Colonic mucosa (tissue), 4 donors: Measurements from ENCODE around the gene ERCC1. TPM values are rescaled to one million over a fixed set of nuclear protein-coding genes. Genes with fewer than 3 reads are reported as not detected.

ENCODE experiments used
- DNase-seq: peaks from one replicate; pipeline ENCODE4 v3.0.0-alpha.2; 2020
- H3K27ac ChIP-seq: fragments of 200-600 bp; one replicate; pipeline ENCODE4 v1.8.0; 2021
- H3K27me3 ChIP-seq: fragments of 200-600 bp; one replicate; pipeline ENCODE4 v1.8.0; 2021
- H3K36me3 ChIP-seq: fragments of 200-600 bp; one replicate; pipeline ENCODE4 v1.8.0; 2021
- H3K4me1 ChIP-seq: fragments of 200-600 bp; one replicate; pipeline ENCODE4 v1.8.0; 2021; ENCODE audit warnings: mild to moderate bottlenecking
- H3K4me3 ChIP-seq: fragments of 200-600 bp; one replicate; pipeline ENCODE4 v1.8.0; 2021
- H3K9ac ChIP-seq, 2 donors: one replicate each; pipeline ENCODE4 v1.7.0; 2013; ENCODE audit warnings: control low read depth in 2 of 2, low read depth in 2 of 2, low read length in 2 of 2
- H3K9me3 ChIP-seq: fragments of 200-600 bp; one replicate; pipeline ENCODE4 v1.8.0; 2021
- intact Hi-C: fragments of 100-400 bp; cut with DNase I; formaldehyde crosslinking; loops from one replicate; pipeline ENCODE4 v1.14.1; 2022
- total RNA-seq, 2 donors: library from RNA; stranded (reverse); fragmentation: NEBNext Ultra II Directional in 1 of 2; extraction: Animal tissue kit (Norgen Biotek cat#: 25700) in 1 of 2; gene quantifications; one replicate each; pipeline ENCODE4 v1.2.1, GENCODE V29; 2021
- TF ChIP-seq, protein P1 (sequence below): fragments of 200-600 bp; IDR thresholded peaks from one replicate; pipeline ENCODE4 v1.8.0; 2022; ENCODE audit warnings: antibody characterized with exemption, mild to moderate bottlenecking
- donor health status: healthy.
- donor health status: DM: no; HTN: no; CAD: no.
- donor health status: DM: no; HTN: no; CAD: no.

Gene ERCC1
- total RNA-seq, 2 donors from 2014 or later = 30.0 to 37.3 TPM

DNA sequence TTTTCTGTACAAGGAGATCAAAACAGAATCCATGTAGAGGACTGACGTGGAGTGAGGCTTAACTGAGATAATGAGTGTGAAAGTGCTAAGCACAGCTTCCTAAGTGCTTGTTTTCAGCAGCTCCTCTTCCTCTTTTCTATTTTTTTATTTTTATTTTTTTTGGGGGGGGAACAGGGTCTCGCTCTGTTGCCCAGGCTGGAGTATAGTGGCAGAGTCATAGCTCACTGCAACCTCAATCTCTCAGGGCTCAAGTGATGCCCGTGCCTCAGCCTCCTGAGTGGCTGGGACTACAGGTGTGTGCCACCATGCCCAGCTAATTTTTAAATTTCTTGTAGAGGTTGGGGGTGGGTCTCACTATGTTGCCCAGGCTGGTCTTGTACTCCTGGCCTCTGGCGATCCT, 38.5 kb upstream of the ERCC1 start:
- Histone ChIP-seq H3K27ac (no peak overlapping the region), H3K4me1 (peaks cover 3% of the 10 kb centered on the region), H3K36me3 (no peaks in the 10 kb centered on the region), H3K9ac (no peak overlapping the region), H3K4me3 (no peak overlapping the region), H3K27me3 (no peaks in the 10 kb centered on the region), H3K9me3 (no peaks in the 10 kb centered on the region)
- no peak for DNase-seq
- intact Hi-C loops = no loop called here
- TF ChIP-seq, protein P1, sequence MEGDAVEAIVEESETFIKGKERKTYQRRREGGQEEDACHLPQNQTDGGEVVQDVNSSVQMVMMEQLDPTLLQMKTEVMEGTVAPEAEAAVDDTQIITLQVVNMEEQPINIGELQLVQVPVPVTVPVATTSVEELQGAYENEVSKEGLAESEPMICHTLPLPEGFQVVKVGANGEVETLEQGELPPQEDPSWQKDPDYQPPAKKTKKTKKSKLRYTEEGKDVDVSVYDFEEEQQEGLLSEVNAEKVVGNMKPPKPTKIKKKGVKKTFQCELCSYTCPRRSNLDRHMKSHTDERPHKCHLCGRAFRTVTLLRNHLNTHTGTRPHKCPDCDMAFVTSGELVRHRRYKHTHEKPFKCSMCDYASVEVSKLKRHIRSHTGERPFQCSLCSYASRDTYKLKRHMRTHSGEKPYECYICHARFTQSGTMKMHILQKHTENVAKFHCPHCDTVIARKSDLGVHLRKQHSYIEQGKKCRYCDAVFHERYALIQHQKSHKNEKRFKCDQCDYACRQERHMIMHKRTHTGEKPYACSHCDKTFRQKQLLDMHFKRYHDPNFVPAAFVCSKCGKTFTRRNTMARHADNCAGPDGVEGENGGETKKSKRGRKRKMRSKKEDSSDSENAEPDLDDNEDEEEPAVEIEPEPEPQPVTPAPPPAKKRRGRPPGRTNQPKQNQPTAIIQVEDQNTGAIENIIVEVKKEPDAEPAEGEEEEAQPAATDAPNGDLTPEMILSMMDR = no peak

DNA sequence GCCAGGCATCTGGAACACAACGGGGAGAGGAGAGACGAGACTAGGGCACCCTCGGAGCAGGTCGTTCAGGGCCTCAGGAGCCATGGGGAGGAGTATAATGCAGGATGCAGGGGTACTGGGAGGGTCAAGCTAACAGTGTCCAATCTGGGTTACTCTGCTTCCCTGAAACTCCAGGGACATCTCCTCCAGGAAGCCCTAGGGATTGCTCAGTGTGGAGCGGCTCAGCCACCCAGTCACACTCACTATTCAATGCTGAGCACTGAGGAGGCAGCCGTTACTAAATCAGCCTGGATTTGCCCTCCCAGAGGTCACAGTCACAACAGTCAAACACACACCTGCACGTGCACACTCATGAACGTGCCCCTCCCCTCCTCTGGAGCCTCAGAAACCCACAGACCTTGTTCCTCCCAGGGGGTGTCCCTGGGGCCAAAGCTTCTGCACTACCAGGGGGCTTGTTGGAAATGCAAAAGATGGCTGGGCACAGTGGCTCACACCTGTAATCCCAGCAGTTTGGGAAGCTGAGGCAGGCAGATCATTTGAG, 37.2 kb upstream of the ERCC1 start:
- Histone ChIP-seq H3K9ac (no peak overlapping the region), H3K4me3 (no peak overlapping the region), H3K4me1 (peaks cover 3% of the 10 kb centered on the region), H3K27ac (no peak overlapping the region), H3K9me3 (no peaks in the 10 kb centered on the region), H3K27me3 (no peaks in the 10 kb centered on the region), H3K36me3 (no peaks in the 10 kb centered on the region)
- intact Hi-C loops = no loop called here
- TF ChIP-seq, protein P1 = no peak
- no peak for DNase-seq

DNA sequence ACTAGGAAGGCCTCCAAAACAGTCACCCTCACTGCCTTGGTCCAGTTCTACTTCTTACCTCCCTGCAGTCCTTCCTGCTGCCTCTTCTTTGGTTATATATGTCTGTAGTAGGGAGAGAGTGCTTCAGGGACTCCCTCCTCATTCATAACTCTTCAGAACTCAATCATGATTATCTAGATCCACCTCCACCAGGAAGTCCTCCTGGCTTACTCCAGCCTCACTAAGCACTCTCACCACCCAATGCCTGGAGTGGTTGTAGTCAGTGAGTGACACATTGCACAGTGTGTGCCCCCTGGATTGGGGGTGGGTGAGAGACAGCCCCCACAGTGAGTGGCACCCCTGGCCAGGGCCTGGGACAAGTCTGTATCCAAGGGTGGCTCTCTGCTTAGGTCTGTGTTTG, 34.1 kb upstream of the ERCC1 start:
- intact Hi-C loops = no loop called here
- H3K4me3 ChIP-seq = no peak overlapping the region
- no peak overlapping the region for H3K27ac ChIP-seq
- H3K9ac ChIP-seq = no peak overlapping the region
- peak; percentile 16 for DNase-seq
- no peaks in the 10 kb centered on the region for H3K27me3 ChIP-seq
- no peaks in the 10 kb centered on the region for H3K36me3 ChIP-seq
- peaks cover 8% of the 10 kb centered on the region for H3K4me1 ChIP-seq
- H3K9me3 ChIP-seq = no peaks in the 10 kb centered on the region
- TF ChIP-seq, protein P1 = no peak

DNA sequence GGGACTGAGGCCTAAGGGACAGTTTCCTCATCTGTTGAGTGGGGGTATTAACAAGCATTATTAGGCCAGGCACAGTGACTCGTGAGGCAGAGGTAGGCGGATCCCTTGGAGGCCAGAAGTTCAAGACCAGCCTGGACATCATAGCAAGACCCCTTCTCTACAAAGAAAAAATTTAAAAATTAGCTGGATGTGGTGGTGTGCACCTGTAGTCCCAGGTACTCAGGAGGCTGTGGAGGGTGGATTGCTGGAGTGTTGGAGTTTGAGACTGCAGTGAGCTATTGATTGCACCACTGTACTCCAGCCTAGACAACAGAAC, 32.7 kb upstream of the ERCC1 start:
- intact Hi-C loops = no loop called here
- H3K9ac ChIP-seq = peak overlapping the region; percentile 68 to 88
- peak overlapping the region; percentile 55 for H3K27ac ChIP-seq
- peaks cover 8% of the 10 kb centered on the region for H3K4me1 ChIP-seq
- TF ChIP-seq, protein P1 = no peak
- no peak overlapping the region for H3K4me3 ChIP-seq
- no peaks in the 10 kb centered on the region for H3K9me3 ChIP-seq
- no peaks in the 10 kb centered on the region for H3K36me3 ChIP-seq
- no peaks in the 10 kb centered on the region for H3K27me3 ChIP-seq
- no peak for DNase-seq

DNA sequence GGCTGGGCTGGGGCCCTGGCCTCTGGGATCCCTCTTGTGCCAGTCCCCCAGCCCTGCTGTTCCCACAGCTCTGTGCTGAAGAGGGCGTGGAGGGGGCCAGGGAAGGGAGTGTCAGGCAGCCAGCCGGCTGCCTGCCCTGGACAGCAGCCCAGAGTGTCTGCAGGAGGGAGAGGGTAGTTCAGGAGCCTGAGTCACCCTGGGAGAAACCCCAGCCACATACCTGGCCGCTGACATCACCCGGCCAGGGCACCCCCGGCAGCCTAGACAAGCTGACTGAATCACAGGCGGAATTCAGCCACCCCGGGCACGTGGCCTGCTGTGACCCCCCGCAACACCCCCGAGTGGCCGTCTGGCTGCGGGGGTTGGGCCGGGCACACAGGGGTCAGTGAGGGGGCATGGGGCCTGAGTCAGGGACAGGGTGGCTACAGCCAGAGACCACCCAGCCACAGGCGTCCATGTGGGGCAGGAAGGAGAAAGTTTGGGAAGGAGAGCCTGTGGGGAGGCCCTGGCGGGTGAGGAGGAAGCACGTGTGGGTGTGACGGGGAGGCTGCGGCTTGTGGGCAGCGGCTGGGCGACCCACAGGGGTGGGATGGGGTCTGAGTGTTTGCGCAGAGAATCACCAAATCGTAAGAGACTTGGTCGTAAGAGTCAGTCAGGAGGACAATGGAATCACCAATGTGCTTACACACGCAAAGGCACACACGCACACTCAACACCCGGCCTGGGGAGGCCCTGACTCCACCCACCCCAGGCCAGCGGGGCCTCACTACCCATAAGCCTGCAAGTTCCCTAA, 32.2 kb upstream of the ERCC1 start:
- intact Hi-C loops = no loop called here
- peak overlapping the region; percentile 68 to 88 for H3K9ac ChIP-seq
- peaks cover 8% of the 10 kb centered on the region for H3K4me1 ChIP-seq
- TF ChIP-seq, protein P1 = no peak
- no peaks in the 10 kb centered on the region for H3K27me3 ChIP-seq
- no peaks in the 10 kb centered on the region for H3K36me3 ChIP-seq
- H3K27ac ChIP-seq = peak overlapping the region; percentile 55
- H3K9me3 ChIP-seq = no peaks in the 10 kb centered on the region
- H3K4me3 ChIP-seq = no peak overlapping the region
- peak; percentile 91 for DNase-seq
